IPS-NIHi11 (cell line): ENCODE measurements around the gene IRF5.
"Not testable (repeated sequence)": the region's sequence is repeated elsewhere in the genome, so short reads cannot be mapped to it uniquely, and the experiment has no call there.

Experiments used
- DNase-seq: peaks from one replicate; pipeline ENCODE4 v3.0.0; 2012; ENCODE audit warnings: mixed read lengths, low spot score

Gene IRF5

DNA sequence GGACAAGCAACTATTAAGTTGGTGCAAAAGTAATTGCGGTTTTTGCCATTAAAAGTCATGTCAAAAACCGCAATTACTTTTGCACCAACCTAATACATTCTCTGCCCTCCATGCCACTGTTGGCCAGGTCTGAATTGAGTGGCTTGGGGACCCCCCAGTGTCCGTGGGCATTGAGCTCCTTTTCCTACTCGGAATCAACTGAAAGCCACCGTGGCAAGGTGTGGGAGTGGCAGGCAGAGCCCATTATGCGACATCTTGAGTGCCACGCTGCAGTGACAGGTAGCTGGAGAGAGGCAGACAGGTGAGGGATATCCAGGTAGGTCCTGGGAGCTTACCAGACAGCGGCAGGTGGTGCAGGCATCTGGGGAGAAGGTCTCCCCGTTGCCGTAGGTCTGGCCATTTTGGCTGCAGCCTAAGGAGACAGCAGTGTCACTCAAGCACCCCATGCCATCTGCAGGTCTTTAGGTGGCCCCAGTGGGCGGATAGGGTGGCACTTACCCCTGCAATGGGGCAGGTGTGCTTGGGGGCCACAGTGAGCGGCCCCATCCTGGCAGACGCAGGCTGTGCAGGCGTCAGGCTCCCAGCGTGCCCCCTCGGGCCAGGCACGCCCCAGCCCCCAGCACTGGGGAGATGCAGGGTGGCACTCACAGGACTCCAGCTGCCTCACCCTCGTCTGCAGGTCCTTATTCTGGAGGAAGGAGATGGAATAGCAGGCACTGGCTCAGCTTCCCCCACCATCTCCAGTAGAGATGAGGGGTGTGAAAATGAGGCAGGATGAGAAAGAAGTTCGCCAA, 30.8 kb upstream of the IRF5 start:
- DNase-seq, result no peak

GRCh38 chr7:128908750-128909624, 28.7 kb upstream of the IRF5 start:
- no peak for DNase-seq

DNA sequence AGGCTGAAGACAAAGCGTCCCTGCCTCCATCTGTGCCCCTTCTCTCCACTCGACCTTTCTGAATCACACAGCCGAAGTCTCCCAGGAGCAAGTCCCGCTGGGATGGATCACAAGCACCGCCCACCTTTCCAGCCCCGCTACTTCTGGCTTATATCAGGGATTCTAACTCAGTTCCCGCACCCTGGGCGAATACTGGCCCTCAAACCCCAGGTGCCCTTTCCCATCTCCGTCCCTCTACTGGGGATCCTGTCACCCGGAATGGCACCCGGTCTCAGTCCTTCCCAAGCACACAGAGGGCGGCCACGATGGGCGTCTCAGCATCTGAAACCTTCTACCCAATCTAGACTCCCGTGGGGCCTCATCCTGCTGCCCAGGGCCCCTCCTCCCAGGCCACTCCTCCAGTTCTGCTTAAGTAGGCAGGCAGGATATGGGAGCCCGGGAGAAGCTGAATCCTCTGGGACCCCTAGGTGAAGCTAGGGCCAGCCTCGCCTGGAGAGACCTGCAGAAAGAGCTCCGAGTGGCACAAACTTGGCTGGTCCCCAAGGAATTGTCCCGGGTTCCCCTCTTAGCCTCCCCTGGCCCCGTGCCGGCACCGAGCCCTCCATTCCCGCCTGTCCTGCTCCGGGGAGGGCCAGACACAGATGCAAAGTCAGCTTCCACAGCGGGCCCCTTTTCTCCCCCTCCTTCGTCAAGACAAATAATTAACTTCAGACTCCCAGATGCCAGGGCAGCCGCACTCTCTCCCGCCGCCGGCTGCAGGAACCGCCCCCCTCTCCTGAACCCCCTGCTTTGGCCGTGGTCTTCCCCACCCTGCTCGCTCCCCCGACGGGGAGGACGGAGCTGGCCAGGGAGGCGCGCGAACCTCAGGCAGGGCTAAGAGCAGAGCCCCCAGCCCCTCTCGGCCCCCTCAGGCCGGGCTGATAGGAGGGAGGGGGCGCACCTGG, 27.8 kb upstream of the IRF5 start:
- DNase-seq, result peak; percentile 70

DNA sequence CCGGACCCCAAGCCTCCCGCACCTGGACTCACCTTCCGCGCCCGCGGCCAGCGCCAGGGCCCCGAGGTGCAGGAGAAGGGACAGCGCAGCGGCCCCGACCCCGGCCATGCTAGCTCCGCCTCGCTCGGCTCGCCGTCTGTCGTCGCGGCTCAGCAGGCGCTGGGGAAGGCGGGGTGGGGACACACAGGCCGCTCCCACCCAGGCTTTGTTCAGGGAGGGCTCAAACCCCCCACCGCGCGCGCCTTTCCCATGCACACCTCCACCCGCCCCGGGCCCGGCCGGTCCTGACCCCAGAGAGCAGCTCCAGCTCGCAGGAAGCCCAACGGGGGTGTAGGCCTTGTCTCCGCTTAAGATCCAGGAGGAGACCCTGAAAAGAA, 27.2 kb upstream of the IRF5 start, which contains the start of gene KCP:
Gene KCP (minus strand): TSS at position 141 of the 377 bp plus-strand sequence. CDS start 33 bp downstream, at position 108.
- no peak for DNase-seq

DNA sequence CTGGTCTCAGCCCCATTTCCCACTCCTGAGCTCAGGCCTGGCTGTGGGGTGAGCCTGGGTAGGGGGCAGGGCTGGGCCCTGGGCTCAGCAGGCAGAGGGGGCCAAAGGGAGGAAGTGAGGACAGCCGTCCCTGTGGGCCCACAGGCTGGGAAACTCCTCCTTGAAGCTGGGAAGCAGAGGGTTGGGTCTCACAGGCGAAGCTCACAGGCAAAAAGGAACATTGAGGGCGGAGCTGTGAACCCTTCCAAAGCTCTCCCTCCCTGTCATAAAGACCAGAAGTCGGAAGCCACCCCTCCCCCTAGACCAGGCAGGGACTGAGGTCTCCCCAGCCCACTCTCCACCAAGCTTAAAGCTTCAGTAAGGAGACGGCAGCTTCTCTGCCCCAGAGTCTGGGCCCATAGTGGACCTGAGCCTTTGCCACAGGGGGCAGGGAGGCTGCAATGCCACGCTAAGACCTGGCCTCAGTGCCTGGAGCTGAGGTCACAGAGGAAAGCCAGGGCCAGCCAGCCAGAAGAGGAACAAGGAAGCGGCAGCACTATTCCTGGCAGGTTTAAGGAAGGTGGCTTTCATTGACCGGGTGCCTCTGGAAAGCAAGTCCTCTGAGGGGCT, 26.2 kb upstream of the IRF5 start:
- peak; percentile 62 for DNase-seq

DNA sequence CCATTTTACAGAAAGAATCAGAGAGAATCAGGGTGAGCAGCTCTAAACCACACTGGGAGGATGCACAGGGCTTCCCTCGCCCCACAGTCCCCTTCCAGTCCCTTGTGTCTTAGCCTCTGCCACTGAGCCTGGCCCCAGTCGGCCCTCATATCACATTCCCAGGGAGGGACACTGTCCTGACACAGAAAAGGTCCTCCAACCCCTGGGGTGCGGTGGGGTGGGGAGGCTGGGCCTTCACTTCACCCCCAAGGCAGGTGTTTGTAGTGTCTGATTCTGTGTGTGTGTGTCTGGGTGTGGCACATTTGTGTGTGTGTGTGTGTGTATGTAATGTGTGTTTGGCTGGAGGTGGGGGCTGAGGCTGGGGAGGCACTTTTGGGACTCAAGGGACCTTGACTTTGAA, 25.4 kb upstream of the IRF5 start:
- no peak for DNase-seq

GRCh38 chr7:128912709-128913495, 24.8 kb upstream of the IRF5 start:
- DNase-seq, result not testable (repeated sequence)

GRCh38 chr7:128913870-128914565, 23.7 kb upstream of the IRF5 start:
- DNase-seq, result no peak

DNA sequence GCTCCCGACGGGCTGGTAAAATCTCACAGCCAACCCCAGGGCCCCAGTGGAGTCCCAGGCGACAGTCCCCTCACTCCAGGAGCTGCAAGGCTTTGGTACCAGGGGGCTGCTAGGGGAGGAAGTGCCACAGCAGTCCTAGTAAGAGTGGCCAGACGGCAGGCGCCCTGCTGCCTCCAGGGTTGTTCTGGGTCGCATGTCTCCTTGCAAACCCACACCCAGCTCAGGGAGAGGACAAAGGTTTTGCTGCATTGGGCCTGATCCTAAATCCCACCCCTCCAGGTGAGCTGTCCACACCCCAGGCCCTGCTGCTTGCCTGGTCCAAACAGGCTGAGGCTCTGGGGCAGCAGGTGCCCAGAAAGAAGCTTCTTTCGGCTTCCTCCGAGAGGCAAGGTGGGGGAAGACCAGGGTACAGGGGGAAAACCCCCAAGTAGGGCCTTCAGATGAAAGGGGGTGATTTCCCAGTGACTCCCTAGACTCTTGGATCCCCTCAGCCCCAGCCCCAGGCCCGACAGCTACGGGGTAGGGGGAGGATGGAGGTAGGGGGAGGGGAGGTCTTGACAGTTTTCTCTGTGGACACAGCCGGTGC, 23.1 kb upstream of the IRF5 start:
- no peak for DNase-seq

DNA sequence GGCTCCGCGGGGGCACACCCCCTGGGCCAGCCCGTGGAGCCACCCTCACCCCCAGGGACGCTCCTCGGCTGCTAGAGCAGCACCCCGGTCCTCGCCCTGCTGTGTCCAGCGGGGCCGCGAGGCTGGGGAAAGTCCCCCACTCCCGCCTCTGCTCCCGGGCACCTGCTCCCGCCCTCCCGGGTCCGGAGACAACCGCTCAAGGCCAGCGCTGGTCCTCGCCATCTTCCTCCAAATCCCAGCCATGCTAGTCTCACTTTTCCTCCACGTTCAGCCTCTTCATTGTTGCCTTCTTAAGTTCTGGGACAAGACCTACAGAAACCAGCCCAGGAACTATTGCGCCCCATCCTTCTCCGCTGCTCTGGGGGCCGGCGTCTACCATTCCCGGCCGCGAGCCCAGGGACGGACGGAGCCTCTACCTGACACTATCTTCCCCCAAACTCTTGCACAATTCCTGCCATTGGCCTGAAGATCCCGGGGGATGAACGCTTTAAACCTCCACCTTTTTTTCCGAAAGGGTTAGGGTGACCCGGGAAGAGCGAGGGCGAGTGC, 22.4 kb upstream of the IRF5 start:
- no peak for DNase-seq

DNA sequence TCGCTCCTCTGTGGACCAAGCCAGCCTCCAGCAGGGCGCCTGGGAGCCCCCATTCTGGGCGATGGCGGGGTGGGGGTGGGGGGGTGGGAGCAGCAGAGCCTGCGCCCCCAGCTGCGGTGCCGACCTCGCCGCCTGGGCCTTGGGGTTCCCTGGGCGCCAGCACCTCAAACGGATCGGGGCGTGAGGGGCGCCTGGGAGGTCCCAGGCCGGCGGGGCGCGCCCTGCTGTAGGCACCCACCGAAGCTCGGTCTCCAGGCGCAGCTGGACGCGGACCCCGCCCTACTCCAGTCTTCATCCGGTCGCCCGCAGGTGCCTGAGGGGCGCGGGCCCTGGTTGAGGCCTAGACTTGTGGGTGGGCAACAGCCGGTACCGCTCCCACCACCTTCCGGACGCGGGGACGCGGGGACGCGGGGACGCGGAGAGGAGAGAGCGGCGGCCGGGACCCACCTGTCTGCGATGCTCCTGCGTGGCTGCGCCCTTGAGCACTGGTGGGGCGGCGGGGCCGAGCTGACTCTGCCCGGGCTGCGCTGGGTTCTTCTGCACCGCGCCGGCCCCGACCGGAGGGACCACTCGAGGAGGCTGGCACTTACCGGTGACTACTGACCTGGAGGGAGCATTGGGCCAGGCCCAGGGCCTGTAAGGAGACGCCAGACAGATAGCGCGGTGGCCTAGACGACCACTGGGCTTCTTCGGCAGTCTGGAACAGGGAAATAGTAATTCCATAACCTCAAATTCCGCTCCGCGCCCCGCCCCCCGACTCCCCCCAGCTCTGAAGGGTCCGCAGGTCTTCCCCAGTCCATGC, 21.7 kb upstream of the IRF5 start:
- no peak for DNase-seq

GRCh38 chr7:128916643-128916915, 21.1 kb upstream of the IRF5 start:
- DNase-seq, result no peak

DNA sequence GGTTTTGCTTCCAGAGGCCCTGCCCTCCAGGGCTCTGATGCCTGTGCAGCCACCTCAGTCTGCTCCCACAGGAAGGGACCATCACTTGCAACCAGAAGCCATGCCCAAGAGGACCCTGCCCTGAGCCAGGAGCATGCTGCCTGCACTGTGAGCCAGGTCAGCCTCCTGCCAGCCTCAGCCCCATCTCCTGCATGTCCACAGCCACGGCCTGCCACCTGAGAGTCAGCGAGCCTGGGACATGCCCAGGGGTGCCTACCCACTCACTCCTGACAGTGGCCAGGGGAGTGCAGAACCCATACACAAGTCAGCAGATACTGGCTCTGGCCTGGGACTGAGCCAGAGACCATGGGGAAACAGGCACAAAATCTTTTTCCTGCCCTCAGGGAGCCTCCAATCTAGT, 20.6 kb upstream of the IRF5 start:
- DNase-seq, result no peak

DNA sequence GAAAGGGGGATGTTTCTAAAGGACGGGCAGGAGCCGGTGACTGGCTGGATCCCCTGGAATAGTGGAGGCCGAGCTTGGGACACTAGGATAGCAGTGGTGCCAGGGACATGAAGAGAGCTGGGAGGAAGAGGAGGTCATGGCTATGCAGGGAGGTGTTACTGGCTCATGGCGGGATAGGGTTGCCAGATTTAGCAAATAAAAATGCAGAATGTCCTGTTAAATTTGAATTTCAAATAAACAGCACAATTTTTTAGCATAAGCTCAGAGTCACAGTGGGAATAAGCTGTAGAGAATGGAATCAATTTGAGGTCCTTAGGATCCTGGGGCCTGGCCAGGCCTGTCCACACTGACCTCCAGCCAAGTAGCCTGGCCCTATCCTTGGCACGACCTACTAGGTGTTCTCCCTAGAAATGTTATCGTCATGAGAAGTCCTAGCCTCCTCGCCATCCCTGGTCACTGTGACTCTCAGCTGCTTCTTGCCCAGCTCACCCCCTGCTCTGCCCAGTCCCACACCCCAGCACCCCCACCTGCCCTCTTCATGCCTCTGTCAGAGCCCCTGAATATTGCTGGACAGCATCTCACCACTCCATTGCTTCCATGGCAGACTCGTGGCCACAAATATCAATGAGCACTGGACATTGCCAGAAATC, 19.6 kb upstream of the IRF5 start:
- no peak for DNase-seq

- DNase-seq, result no peak
Observed at GRCh38 chr7:128919241-128919640, 18.5 kb upstream of the IRF5 start.

- no peak for DNase-seq
Observed at GRCh38 chr7:128919881-128920799, 17.6 kb upstream of the IRF5 start.

DNA sequence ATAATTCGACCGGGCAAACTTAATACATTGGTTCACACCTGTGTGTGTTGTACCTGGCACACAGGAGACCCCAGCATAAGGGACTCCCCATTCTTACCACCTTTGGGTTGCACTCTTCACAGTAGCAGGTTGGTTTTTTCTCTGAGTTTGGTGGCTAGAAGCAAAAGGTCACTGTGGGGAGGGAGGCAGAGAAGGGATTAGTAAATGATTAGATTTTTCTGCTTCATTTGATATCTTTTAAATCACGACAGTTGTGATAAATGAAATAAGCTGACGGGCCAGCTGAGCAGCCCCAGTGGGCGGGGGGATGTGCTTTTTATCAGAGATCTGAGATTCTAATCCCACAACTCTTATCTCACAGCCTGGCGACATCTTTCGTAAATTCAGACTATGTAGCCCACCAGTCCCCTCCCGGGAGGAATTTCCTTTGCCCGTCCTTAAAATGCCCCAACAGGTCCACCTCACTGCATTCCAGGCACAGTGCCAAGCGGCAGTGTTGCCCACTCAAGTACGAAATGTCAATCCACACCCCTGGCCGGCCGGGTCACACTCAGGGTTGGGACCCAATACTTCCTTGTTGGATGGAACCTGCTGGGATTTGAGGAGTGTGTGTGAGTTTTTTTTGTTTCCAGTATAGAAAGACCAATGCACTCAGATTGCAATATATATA, 16.7 kb upstream of the IRF5 start:
- DNase-seq, result no peak
